BLaER1 treated with 17β-estradiol and CSF1 and Interleukin-3, amounts not matched to agents 10 nM and 100 nM (cell line): ENCODE measurements around the gene PDE7B.
"Not testable (repeated sequence)": the region's sequence is repeated elsewhere in the genome, so short reads cannot be mapped to it uniquely, and the experiment has no call there.

Experiments
- H3K27ac ChIP-seq, 11 experiments: shearing (Covaris generic); formaldehyde crosslinking; 2 replicates each; pipeline ENCODE4 v1.8.1; 2022
- H3K27me3 ChIP-seq, 11 experiments: shearing (Covaris generic); formaldehyde crosslinking; 2 replicates each; pipeline ENCODE4 v1.8.1; 2022
- H3K36me3 ChIP-seq, 11 experiments: shearing (Covaris generic); formaldehyde crosslinking; 2 replicates each; pipeline ENCODE4 v1.8.1; 2022
- H3K4me1 ChIP-seq, 10 experiments: shearing (Covaris generic); formaldehyde crosslinking; 2 replicates each; pipeline ENCODE4 v1.8.1; 2022
- H3K4me2 ChIP-seq, 11 experiments: shearing (Covaris generic); formaldehyde crosslinking; 2 replicates each; pipeline ENCODE4 v1.8.1; 2022
- H3K4me3 ChIP-seq, 10 experiments: shearing (Covaris generic); formaldehyde crosslinking; 2 replicates each; pipeline ENCODE4 v1.8.1; 2022
- H3K9ac ChIP-seq, 11 experiments: shearing (Covaris generic); formaldehyde crosslinking; 2 replicates each; pipeline ENCODE4 v1.8.1; 2022
- H3K9me3 ChIP-seq, 11 experiments: shearing (Covaris generic); formaldehyde crosslinking; replicated peaks in 1 of 11; 2 replicates each; pipeline ENCODE4 v1.8.1; 2022
- H4K20me1 ChIP-seq, 11 experiments: shearing (Covaris generic); formaldehyde crosslinking; 2 replicates each; pipeline ENCODE4 v1.8.1; 2022
- Cebpa-rat ChIP-seq, 11 experiments: shearing (Covaris generic); IDR thresholded peaks; 2 replicates each; pipeline ENCODE4 v1.8.1; 2022

PDE7B gene

GRCh38 chr6:136134751-136135150 lies 283.2 kb downstream of the PDE7B start:
- H3K4me3 ChIP-seq = no peak overlapping the region
- H3K27ac ChIP-seq = no peak overlapping the region
- no peaks in the 10 kb centered on the region for H4K20me1 ChIP-seq
- H3K9me3 ChIP-seq = peaks cover 0 to 10% (median 7%) of the 10 kb centered on the region in 11 experiments; a peak in 9 of 22 replicates
- TF ChIP-seq Cebpa-rat (IDR thresholded peaks at IDR 0.05) = no peak
- no peaks in the 10 kb centered on the region for H3K36me3 ChIP-seq
- peaks cover 0 to 4% (median 0%) of the 10 kb centered on the region in 10 experiments; a peak in 6 of 20 replicates for H3K4me1 ChIP-seq
- H3K4me2 ChIP-seq = no peak overlapping the region
- H3K27me3 ChIP-seq = no peaks in the 10 kb centered on the region
- H3K9ac ChIP-seq = no peak overlapping the region

- Histone ChIP-seq H3K9ac (no peak overlapping the region), H3K27me3 (no peaks in the 10 kb centered on the region), H3K27ac (no peak overlapping the region), H3K36me3 (no peaks in the 10 kb centered on the region), H3K4me2 (no peak overlapping the region), H3K4me3 (no peak overlapping the region), H4K20me1 (no peaks in the 10 kb centered on the region), H3K9me3 (no peaks in the 10 kb centered on the region), H3K4me1 (no peaks in the 10 kb centered on the region)
- TF ChIP-seq Cebpa-rat (IDR thresholded peaks at IDR 0.05) = no peak
These were observed 284.8 kb downstream of the PDE7B start for GRCh38 chr6:136136274-136136673.

- no peaks in the 10 kb centered on the region for H3K4me1 ChIP-seq
- no peak overlapping the region for H3K4me2 ChIP-seq
- no peak overlapping the region for H3K9ac ChIP-seq
- H3K4me3 ChIP-seq = no peak overlapping the region
- H3K27me3 ChIP-seq = no peaks in the 10 kb centered on the region
- no peaks in the 10 kb centered on the region for H4K20me1 ChIP-seq
- no peaks in the 10 kb centered on the region for H3K9me3 ChIP-seq
- no peak for TF ChIP-seq Cebpa-rat (IDR thresholded peaks at IDR 0.05)
- no peak overlapping the region for H3K27ac ChIP-seq
- no peaks in the 10 kb centered on the region for H3K36me3 ChIP-seq
These were observed 285.6 kb downstream of the PDE7B start for GRCh38 chr6:136137008-136137692.

GRCh38 chr6:136137739-136138402 lies 286.4 kb downstream of the PDE7B start:
- Histone ChIP-seq H3K27ac (no peak overlapping the region), H3K9ac (no peak overlapping the region), H3K4me2 (no peak overlapping the region), H3K4me1 (no peaks in the 10 kb centered on the region), H4K20me1 (no peaks in the 10 kb centered on the region), H3K36me3 (no peaks in the 10 kb centered on the region), H3K4me3 (no peak overlapping the region), H3K9me3 (no peaks in the 10 kb centered on the region), H3K27me3 (no peaks in the 10 kb centered on the region)
- no peak for TF ChIP-seq Cebpa-rat (IDR thresholded peaks at IDR 0.05)

GRCh38 chr6:136139111-136139510 lies 287.6 kb downstream of the PDE7B start:
- not testable (repeated sequence) for H3K9ac ChIP-seq, H3K4me2 ChIP-seq, H3K4me3 ChIP-seq, H3K4me1 ChIP-seq, H3K27me3 ChIP-seq, H3K36me3 ChIP-seq, H3K27ac ChIP-seq, H3K9me3 ChIP-seq, H4K20me1 ChIP-seq

GRCh38 chr6:136144251-136145023 lies 292.9 kb downstream of the PDE7B start:
- no peak for TF ChIP-seq Cebpa-rat (IDR thresholded peaks at IDR 0.05)
- Histone ChIP-seq H3K4me2 (no peak overlapping the region), H3K4me3 (no peak overlapping the region), H4K20me1 (no peaks in the 10 kb centered on the region), H3K27me3 (no peaks in the 10 kb centered on the region), H3K9ac (no peak overlapping the region), H3K4me1 (no peaks in the 10 kb centered on the region), H3K9me3 (no peaks in the 10 kb centered on the region), H3K27ac (no peak overlapping the region), H3K36me3 (no peaks in the 10 kb centered on the region)

GRCh38 chr6:136146130-136146529 lies 294.6 kb downstream of the PDE7B start:
- Histone ChIP-seq H3K4me1 (peaks cover 0 to 6% (median 4%) of the 10 kb centered on the region in 10 experiments; a peak in 7 of 20 replicates), H3K9me3 (no peaks in the 10 kb centered on the region), H3K27me3 (no peaks in the 10 kb centered on the region), H3K9ac (no peak overlapping the region), H4K20me1 (no peaks in the 10 kb centered on the region), H3K27ac (no peak overlapping the region), H3K36me3 (no peaks in the 10 kb centered on the region), H3K4me3 (no peak overlapping the region), H3K4me2 (no peak overlapping the region)
- no peak for TF ChIP-seq Cebpa-rat (IDR thresholded peaks at IDR 0.05)

- Histone ChIP-seq H3K4me3 (no peak overlapping the region), H3K4me1 (peaks cover 0 to 8% (median 5%) of the 10 kb centered on the region in 10 experiments; a peak in 7 of 20 replicates), H3K36me3 (no peaks in the 10 kb centered on the region), H3K9ac (no peak overlapping the region), H3K4me2 (no peak overlapping the region), H3K9me3 (no peaks in the 10 kb centered on the region), H3K27ac (no peak overlapping the region), H3K27me3 (no peaks in the 10 kb centered on the region), H4K20me1 (no peaks in the 10 kb centered on the region)
- TF ChIP-seq Cebpa-rat (IDR thresholded peaks at IDR 0.05) = no peak
These were observed 295.8 kb downstream of the PDE7B start for GRCh38 chr6:136147342-136147741.

GRCh38 chr6:136148051-136148450 lies 296.6 kb downstream of the PDE7B start:
- no peak overlapping the region for H3K4me3 ChIP-seq
- peaks cover 0 to 8% (median 5%) of the 10 kb centered on the region in 10 experiments; a peak in 7 of 20 replicates for H3K4me1 ChIP-seq
- no peak for TF ChIP-seq Cebpa-rat (IDR thresholded peaks at IDR 0.05)
- no peak overlapping the region for H3K4me2 ChIP-seq
- H3K36me3 ChIP-seq = no peaks in the 10 kb centered on the region
- H4K20me1 ChIP-seq = no peaks in the 10 kb centered on the region
- no peaks in the 10 kb centered on the region for H3K27me3 ChIP-seq
- no peak overlapping the region for H3K27ac ChIP-seq
- H3K9ac ChIP-seq = no peak overlapping the region
- H3K9me3 ChIP-seq = no peaks in the 10 kb centered on the region
